ENCODE measurements around the gene GDPD4.

GDPD4 gene

DNA sequence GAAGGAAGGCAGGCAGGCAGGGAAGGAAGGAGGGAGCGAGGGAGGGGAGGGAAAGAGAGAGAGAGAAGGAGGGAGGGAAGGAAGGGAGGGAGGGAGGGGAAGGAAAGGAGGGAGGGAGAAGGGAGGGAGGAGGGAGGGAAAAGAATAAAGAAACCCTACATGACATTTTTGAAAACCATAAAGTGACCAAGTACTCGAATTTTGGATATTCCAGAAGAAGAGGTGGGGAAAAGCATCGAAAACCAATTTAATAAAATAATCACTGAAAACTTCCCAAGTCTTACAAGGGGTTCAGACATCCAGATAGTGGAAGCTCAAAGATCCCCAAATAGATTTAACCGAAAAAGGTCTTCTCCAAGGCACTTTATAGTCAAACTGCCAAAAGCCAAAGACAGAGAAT is 11.7 kb downstream of the GDPD4 start:
- DNase-seq, result no peak

DNA sequence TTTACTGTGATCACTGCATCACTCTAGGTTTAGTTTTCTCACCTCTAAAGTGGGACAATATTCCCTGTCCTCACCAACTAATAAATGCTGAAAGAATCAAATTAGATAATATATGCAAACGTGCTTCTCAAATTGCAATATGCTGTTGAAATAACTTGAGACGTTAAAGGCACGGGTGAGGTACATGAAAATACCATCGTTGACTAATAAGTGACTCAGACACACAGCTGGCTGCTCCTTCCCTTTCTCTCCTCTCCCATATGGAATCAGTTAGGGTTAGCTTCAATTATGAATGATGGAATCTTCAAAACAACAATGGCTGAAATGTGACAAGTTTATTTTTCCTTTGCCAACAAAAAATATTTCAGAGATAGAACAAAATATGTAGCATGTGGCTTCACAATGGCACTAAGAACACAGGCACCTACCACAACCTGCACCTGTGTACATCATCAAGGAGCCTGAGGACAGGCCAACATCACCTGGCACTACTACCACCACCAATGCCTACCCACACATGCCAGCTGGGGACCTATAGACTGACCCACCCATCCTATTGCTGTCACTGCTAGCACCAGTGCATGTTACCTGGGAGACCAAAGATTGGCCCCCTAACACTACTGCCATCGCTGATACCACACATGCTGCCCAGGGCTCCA is 13.7 kb downstream of the GDPD4 start:
- DNase-seq, result no peak

DNA sequence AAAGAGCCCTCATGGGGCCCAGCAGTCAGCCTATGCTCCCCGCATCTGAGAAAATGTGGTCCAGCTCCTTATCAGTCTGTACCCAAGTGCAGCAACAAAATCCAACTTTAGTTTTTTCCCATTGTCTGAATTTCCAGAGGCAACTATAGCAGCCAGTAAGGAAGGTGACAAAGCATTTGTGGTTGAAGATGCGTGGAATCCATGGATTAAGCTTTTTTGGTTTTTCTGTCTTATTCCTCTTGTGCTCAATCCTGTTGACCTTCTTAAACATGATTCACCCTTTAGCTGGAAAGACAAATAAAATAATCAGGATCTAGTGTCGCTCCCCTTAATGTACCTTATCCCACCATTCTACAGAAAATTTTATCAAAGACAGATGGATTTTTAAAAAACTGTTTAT is 14.3 kb downstream of the GDPD4 start:
- DNase-seq, result no peak

DNA sequence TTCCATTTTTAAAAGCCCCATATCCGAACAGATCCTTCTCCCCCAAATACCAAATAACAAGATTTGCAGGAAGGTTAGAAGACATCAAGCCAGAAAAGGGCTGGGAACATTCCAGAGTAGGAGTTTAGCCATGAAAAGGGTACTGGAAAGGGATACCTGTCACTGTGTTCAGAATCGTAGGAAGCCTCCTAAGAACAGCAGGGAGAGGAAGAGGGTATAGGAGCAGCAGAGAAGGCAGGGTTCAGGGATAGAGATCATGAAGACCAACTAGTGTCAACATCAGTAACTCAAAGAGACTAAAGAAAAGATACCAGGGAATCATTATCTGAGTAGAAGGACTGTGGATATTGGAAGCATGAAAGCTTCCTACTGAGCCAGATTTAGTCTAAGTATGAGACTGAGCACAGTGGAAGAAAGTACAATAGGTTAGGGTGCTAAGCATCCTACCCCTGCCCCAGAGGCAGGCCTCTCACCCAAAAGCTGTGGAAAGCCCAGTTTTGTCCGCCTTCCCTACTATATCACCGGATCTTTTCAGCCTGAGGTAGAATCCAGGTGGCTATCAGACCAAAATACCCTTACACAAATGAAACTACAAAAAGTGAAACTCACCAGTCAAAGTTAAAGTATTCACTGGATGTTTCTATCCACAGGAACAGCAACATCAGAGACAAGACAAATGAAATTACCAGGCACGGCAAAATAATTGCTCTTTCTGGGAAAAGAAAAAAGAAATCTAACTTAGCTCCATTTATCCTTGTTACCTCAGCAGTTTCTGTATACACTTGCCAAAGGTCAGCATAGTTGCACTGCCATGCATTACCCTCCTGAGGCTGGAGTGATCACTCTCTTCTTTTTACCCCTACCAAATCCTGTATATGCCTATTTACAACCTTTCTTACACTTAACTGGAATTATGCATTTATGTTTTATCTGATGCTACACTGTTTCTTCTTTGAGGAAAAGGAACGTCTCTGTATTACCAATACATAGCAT is 16.7 kb downstream of the GDPD4 start:
- no peak for DNase-seq

DNA sequence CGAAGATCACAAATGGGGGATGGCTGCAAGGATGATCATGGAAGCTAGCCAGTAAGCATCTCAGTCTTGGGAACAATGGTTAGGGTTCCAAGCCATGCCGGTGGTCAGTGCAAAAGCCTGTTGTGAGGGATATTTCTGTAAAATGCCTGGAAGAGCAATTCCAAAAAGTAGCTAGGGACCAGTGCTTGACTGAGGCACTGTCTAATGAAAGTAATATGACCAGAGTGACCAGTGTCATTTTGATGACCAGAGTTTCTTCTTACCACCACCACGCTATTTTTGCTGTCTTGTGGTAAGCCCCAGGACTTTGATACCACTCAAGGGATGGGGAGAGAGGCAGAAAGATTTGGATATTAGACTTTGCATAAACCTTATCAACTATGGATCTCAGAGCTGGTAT is 18.4 kb downstream of the GDPD4 start:
- no peak for DNase-seq

DNA sequence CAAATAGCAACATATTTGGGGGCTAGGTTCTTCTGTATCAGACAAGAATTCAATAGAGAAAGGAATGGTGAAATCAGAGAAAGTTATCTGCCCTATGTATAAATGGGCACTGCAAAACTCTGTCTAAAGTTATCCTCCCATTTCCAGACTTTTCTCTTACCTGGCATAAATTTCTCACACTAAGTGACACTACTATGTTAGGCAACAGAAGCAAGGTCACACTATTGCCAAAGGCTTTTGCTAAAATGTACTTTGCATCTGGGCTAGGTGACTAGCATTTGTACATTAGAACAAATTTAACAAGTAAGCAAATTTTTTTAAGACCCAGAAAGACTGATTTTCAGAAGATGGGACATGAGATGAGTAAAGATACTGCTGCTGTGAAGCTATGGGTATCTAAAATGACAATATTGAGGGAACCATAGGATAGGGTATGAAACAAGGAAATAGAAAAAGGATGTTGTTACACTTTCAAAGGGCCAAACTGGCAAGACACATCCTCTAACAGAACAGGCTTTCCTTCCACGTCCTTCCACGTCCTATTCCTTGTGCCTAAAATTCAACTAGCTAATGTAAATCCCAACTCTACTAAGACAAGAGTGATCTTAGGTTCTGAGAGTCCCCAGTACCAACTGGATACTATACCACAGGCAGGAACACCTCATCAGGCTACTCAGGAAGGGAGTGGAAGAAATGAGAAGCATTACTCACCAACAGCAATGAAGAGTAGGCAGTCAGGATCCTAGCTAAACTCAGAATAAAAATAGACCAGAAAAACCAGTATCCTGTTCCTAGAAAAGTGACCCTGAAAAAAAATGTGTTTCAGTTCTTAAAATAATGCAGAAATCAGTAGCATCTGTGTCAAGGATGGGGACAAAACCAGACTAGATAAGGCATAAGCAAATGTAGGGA is 22.6 kb downstream of the GDPD4 start:
- DNase-seq, result no peak

DNA sequence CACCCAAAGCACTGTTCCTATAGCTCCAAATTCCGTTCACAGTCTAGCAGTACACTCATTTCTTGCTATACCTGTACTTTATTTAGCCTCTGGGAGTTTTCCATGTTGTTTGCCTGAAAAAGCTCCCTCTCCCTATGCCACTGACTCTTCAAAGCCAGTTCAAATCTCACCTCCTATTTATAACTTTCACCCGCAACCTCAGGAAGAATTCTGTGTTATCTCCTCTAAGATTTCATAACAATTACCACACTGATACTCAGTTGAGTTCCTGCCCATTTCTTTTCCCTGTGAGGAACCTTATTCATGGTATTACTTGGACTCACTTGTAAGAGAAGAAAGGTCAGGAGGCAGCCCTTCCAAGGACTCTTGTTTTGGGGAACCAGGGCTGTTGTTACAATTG is 25.2 kb downstream of the GDPD4 start:
- no peak for DNase-seq

DNA sequence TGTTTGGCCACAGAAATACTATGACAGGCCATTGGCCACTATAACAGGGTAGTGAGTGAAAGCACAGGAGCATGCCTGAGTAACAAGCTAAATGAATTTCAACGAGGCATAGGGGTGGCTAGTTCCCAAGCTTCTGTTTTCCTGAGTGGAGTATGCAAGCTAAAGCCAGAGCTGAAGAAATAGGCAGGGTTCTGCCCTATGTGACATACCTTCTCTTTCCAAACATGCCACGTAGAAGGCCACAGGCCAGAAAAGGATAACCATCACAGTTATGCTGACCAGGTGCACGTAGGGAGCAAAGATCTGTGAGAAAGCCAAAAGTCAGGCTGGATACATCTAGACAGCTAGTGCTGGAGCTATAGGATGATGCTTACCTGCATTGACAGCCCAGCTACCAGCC is 30.6 kb downstream of the GDPD4 start:
- no peak for DNase-seq

DNA sequence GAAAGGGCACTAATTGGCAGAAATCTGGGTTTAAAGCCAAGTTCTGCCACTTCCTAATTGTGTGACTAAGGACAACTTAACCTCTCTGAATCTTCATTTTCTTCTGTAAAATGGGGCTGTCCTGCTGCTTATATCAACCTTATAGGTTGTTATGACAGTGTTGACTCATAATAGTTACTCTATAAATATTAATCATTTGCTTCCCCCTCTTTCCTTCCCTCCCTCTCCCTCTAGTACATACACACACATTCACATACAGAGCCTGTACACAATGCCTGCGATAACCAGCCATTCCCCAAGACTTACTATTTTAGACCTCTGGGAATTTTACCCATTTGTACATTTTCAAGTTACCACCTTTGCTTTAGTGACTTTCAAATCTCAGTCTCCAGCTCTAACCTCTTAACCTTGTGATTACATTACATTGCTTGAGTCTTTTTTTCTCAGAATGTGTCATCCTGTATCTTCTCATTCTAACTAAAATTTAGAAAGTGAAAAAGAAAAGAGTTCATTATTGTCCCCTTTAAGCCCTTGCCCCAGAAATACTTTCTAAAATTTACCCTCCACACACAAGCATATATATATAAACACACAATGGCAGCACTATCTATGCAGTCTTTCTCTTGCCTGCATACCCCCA is 31.9 kb downstream of the GDPD4 start:
- DNase-seq, result no peak

DNA sequence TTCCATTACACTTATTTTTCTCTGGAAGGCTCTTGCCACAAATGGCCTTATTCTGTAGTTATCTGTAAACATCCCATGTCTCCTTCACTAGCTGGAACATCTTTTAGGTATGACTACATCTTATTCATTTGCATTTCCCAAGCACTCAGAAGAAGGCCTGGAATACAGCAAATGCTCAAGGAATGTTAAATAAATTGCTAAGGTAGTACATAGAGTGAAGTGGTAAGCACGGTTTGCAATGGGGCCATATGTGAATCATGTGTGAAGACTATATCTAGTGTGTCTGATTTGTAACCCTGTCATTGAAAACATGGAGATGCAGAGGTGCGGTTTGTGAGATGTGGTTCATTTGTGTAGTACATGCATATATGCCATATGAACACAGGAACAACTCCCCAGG is 33.5 kb downstream of the GDPD4 start:
- DNase-seq, result no peak

DNA sequence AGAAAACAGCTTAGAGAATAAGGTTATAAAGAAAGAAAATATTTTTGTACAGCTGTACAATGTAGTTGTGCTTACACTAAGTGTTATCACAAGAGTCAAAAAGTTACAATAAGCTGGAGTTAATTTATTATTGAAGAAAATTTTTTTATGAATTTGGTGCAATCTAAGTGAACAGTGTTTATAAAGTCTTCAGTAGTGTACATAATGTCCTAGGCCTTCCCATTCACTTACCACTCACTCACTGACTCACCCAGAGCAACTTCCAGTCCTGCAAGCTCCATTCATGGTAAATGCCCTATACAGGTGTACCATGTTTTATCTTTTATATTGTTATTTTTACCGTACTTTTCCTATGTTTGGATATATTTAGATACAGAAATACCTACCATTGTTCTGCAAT is 34.7 kb downstream of the GDPD4 start:
- no peak for DNase-seq

DNA sequence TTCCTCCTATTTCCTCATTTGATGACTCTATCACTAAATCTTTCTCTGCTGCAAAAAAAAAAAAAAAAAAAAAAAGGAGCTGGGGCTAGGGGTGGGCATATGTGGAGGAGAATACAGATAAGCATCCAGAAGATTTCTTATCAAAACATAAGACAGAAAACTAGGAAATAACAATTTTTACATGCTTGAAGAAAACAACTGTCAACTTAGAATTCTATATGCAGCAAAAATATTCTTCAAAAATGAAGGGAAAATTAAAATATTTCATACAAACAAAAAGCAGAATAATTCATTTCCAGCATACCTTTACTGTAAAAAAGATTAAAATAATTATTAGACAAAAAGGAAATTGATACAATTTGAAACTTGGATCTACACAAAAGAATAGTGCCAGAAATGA is 38.7 kb downstream of the GDPD4 start:
- DNase-seq, result no peak

DNA sequence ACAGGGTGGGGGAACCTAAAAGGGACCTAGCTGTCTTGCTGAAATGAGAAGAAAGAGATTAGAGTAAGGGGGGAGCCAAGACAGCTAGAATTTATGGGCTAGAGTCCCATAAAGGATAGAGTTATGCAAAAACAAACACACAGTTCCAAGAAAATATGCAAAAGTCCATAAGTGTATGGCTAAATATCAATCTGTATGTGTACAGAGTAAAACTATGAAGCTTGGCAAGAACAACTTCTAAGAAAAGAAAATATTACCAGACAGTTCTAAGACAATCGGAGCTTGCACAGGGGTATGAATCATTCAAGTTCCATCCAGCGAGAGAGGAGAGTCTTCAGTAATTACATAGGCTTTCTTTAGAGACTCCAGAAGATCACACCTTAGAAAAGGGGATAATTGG is 41.8 kb downstream of the GDPD4 start:
- no peak for DNase-seq

DNA sequence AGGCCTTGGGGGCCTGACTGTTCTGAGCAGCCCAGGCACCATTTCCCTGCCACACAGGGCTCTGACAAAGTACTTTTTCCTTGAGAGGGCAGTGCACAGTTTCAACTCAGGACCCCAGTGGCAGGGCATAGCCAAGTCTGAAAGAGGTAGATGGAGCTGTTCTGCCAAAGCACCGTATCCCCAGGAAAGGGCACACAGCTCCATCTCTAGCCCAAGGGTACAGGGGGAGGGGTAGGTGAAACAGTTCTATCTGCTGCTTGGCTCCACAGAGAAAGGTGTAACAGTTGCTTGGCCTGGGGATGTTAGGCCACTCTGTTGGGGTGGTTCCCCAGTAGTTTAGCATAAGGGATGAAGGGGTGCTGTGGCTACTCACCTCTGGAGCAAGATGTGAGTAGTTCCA is 47.8 kb downstream of the GDPD4 start:
- no peak for DNase-seq

DNA sequence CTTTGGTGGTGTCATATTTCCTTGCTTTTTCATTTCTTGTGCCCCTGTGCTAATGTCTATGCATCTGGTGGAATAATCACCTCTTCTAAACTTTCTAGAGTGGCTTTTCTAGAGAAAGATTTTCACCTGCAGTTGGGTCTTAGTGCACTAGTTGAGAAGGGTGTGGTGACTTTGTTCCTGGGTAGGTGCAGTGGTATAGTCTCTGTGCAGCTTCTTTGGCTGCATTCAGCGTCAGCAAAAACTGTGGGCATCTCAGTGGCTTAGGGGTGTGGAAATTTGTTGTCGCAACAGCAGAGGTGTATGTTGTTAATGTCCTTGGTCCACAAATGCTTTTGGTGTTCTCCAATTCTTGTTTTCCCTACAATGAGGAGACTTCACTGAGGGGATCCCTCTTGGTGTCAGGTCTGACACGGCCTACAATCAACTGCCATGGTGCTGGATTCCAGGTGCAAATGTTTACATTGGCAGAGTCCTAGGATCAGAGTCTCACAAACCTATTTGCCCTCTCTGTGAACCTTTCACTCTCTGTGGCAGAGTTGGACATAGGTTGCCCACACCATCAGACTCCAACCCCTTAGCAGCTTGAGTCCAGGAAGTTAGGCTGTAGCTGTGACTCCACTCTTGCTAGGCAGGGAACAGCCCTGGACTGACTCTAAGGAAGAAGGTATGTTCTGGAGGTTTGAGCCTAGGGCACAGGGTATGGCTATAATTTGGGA is 48.8 kb downstream of the GDPD4 start:
- DNase-seq, result no peak

DNA sequence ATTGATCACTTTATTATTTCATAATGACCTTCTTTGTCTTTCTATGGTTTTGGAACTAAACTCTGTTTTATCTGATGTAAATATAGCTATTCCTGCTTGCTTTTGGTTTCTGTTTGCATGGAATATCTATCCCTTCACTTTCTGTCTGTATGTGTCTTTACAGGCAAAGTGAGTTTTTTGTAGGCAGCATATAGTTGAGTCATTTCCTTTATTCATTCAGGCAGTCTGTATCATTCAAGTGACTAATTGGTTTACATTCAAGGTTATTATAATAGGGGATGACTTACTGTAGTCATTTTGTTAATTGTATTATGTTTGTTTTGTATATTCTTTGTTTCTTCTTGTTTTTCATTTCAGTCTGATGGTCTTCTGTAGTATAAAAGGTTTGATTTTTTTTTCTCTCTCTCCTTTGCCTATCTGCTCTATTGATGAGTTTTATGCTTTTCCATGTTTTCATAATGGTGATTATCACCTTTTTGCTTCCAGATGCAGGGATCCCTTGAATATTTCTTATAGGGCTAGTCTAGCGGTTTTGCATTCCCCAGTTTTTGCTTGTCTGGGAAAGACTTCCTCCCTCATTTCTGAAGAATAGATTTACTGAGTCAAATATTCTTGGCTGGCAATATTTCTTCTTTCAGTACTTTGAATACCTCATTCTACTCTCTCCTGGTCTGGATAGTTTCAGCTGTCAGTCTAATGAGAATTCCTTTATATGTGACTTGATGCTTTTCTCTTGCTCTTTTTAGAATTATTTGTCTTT is 50.4 kb downstream of the GDPD4 start:
- no peak for DNase-seq

DNA sequence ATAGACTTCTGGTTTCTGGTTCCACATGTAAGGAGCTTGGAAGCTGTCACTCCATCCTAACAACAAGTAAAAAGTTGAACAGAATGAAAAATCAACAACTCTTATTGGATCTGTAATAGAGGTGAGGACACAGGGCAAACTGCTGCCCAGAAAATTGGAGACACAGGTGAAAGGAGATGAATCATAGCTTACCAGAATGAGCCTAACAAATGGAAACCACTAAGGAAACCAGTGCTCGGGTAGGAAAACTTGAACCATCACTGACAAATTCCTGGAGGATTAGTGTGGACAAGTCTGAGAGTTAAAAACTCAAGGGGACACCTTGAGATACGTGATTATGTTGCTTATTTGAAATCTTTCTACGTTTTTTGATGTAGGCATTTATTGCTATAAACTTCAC is 52.1 kb downstream of the GDPD4 start:
- DNase-seq, result no peak

DNA sequence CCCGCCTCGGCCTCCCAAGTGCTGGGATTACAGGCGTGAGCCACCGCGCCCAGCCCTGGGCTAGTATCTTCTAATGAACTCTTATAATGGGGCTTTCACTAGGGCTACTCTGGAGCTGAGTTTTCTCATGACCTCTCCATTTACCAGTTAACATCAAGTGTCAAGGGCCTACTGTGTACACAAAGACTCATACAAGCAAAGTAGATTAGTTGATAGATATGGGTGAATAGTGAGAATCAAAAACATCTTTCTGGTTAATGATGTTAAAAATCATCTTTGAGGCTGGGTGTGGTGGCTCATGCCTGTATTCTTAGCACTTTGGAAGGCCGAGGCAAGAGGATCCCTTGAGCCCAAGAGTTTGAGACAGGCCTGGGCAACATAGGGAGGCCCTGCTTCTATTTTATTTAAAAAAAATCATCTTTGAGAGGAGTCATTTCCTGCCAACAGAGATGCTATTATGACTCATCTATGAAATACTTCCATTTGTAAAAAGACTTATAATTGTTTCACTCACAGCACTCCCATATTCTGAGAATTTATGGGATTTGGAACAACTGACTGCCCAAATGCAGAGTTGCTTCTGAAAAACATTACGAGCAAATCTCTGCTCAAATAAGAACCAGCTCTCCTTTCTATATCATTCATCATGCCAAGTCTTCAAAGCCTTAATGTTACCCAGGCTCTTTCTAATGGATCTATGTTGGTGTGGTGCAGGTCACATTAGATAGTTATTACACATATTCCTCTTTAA is 57.0 kb downstream of the GDPD4 start:
- no peak for DNase-seq

DNA sequence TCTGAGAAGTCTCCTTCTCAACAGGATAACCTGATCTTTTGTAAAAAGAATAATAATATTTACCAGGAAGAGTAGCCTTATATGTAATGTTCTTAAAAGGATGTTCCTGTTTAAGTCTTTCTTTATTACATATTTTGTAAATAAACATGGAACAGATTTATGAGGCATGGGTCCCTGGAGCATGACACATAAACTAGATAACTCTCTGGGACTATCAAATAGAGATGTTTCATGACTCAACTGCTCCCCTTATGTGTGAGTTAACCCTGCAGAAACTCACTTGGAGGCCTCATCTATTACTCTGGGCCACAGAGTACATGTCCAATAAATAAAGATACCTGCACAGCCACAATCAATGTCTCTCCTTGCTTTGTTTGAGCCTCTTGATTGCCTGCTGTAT is 64.6 kb downstream of the GDPD4 start:
- no peak for DNase-seq

DNA sequence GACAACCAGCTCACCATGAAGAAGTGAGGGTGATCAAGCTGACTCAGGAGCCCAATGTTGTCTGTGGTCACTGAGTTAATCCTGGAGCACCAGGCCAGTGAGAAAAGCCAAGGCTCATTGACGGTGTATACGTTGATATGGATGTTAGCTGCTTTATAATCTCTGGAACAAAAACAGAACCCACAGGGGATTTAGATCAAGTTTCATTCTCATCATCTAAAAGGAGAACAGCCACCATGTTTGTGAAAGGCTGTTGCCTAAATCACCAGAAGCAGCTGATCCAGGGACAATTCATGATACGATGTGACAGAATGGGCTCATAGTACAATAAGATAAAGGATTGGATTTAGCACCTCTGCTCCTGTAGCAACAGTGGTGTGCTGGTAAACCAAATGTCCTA is 68.5 kb downstream of the GDPD4 start:
- DNase-seq, result no peak

DNA sequence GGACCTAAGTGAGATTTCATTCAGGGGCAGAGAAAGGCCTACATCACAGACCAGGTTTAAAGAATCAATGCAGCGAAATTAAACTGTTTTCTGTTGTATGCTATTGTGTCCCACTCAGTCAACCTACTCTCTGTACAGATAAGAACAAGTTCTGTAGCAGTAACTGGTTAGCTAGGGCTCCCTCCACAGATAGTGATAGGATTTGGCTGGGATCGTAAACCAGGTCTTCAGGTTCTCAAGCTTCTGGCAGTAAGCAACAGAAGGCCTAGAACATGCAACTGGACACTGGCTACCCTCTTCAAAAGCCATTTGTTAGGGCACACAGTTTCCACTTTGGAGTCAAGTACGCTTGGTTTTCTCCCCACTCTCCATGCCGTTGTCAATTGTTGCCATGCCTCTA is 69.2 kb downstream of the GDPD4 start:
- no peak for DNase-seq
